ENCODE results near the gene CHRM5. TPM values are rescaled to one million over a fixed set of nuclear protein-coding genes. Genes with fewer than 3 reads are reported as not detected.

CHRM5 gene
- total and polyA plus RNA-seq, 2 donors (not counting 3 experiments of a cell fraction or from before 2014, with no cell fraction given) = 0.03 TPM; not detected in 1

DNA sequence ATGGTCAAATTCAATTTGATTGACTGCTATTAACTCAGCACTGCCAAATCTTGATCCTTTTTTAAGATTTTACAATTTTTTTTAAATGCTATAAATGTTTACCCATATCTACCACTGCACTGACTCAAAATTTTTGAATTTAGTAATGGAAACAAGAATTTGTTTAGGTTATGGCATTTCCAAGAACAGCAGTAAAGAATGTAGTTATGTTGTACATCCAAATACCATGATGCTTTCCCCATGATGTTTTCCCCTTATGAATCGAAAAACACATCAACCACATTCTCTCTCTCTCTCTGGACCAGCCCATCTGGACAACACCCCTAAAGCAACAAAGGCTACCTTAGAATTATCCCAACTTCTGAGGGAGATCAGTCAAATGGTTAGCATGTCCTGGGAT, 14.2 kb downstream of the CHRM5 start:
- FAIRE-seq (no peak), DNase-seq (ENCODE audit: low read depth, low spot score) (no peak)
- Histone ChIP-seq H3K36me3 (ENCODE audit: control insufficient read depth in 2 of 2, extremely low read depth in 1 of 2, insufficient read depth in 2 of 2, low read length in 2 of 2) (no peaks in the 10 kb centered on the region), H3K79me2 (ENCODE audit: control insufficient read depth, insufficient read depth, low read length) (no peaks in the 10 kb centered on the region), H3K4me3 (replicated peaks in 1 of 3; ENCODE audit: insufficient read depth in 1 of 3, low read depth in 1 of 3, low read length in 3 of 3) (no peak overlapping the region), H4K20me1 (replicated peaks; ENCODE audit: control insufficient read depth, extremely low read depth, insufficient read depth, low read length) (no peaks in the 10 kb centered on the region), H2AFZ (ENCODE audit: low read depth, low read length) (no peak overlapping the region), H3K4me1 (ENCODE audit: control insufficient read depth, extremely low read depth, insufficient read depth, low read length) (no peaks in the 10 kb centered on the region), H3K4me2 (ENCODE audit: insufficient read depth, low read length) (no peak overlapping the region), H3K27ac (ENCODE audit: insufficient read depth, low read depth, low read length) (no peak overlapping the region), H3K9me3 (replicated peaks; ENCODE audit: control insufficient read depth, insufficient read depth, low read length) (no peaks in the 10 kb centered on the region), H3K9ac (replicated peaks; ENCODE audit: extremely low read depth, insufficient read depth, low read length) (no peak overlapping the region), H3K27me3 (ENCODE audit: control insufficient read depth in 2 of 2, insufficient read depth in 2 of 2, low read length in 2 of 2) (no peaks in the 10 kb centered on the region), H3K9me1 (replicated peaks; ENCODE audit: control insufficient read depth, extremely low read depth, insufficient read depth, low read length) (no peaks in the 10 kb centered on the region)
- ChIA-PET POLR2A (no interaction called here), CTCF (no interaction called here)
- no TSS peak for BruUV-seq (replicated peaks)
- TF ChIP-seq FOS (IDR thresholded peaks at IDR 0.05; ENCODE audit: borderline replicate concordance, insufficient read depth, low read length) (no peak), POLR2AphosphoS5 (IDR thresholded peaks at IDR 0.05; ENCODE audit: insufficient read depth, low read depth, low read length) (no peak), POLR2A (IDR thresholded peaks at IDR 0.05; ENCODE audit: low read depth, low read length) (no peak), CTCF (IDR thresholded peaks at IDR 0.05; ENCODE audit: extremely low read depth in 1 of 2, insufficient read depth in 1 of 2, low read depth in 1 of 2, low read length in 2 of 2) (no peak), MYC (IDR thresholded peaks at IDR 0.05; ENCODE audit: low read depth, low read length) (no peak), MAX (IDR thresholded peaks at IDR 0.05; ENCODE audit: insufficient read depth, insufficient read length) (no peak), EZH2 (IDR thresholded peaks at IDR 0.05; ENCODE audit: borderline replicate concordance, low read depth, low read length, severe bottlenecking) (no peak), JUN (IDR thresholded peaks at IDR 0.05; ENCODE audit: borderline replicate concordance, insufficient read depth, insufficient read length, low read depth) (no peak), GATA2 (IDR thresholded peaks at IDR 0.05; ENCODE audit: insufficient read depth, insufficient read length, low read depth, low read length) (no peak)
- intact Hi-C loops (cut with micrococcal nuclease) (no loop called here), dilution Hi-C loops (cut with MboI; ENCODE audit: extremely low pct_ligation_motif_present, low sequenced_read_pairs) (no loop called here)

Measured in endothelial cell of umbilical vein (primary cell).